Dendritic cell treated with granulocyte-macrophage colony-stimulating factor and Interleukin-4, amounts not matched to agents 40 ng/mL and 50 ng/mL, for 4 days (primary cell): ENCODE measurements around the gene OR5H2.
"Not testable (repeated sequence)": the region's sequence is repeated elsewhere in the genome, so short reads cannot be mapped to it uniquely, and the experiment has no call there.

Experiments
- H3K27ac Mint-ChIP-seq: one replicate; pipeline ENCODE4 v1.8.0; 2022; ENCODE audit warnings: mild to moderate bottlenecking, mixed read lengths
- H3K27me3 Mint-ChIP-seq: one replicate; pipeline ENCODE4 v1.8.0; 2022; ENCODE audit warnings: mild to moderate bottlenecking, mixed read lengths
- H3K36me3 Mint-ChIP-seq: one replicate; pipeline ENCODE4 v1.8.0; 2022; ENCODE audit warnings: low read depth, mixed read lengths
- H3K4me1 Mint-ChIP-seq: one replicate; pipeline ENCODE4 v1.8.0; 2022; ENCODE audit warnings: low read depth, mixed read lengths
- H3K4me3 Mint-ChIP-seq: one replicate; pipeline ENCODE4 v1.8.0; 2022; ENCODE audit warnings: mild to moderate bottlenecking, moderate library complexity, mixed read lengths
- H3K9me3 Mint-ChIP-seq: one replicate; pipeline ENCODE4 v1.8.0; 2022; ENCODE audit warnings: mixed read lengths
- intact Hi-C: fragments of 100-400 bp; cut with micrococcal nuclease; formaldehyde crosslinking; loops from one replicate; pipeline ENCODE4 v1.15.0; 2022

OR5H2 gene

DNA sequence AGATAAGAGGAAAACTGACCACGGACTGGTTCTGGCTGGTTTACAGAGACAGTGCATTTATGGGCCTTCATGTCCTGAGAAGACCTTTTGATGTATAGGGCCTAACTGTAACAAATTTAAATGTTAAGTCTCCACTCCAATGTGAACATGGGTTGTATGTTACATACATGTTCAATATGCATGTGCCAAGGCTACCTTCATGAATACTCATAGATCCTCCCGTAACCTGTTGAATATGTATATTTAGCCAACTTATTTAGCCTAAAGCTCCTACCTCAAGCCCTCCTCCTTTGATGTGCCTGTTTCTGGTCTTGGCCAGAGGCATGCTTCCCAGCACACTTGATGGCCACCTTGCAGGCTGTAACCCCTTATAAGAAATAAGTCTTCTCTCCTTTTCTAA lies at the start of gene OR5H2:
TSS of gene OR5H2 (plus strand) at position 301 of the 400 bp plus-strand sequence. CDS start 398 bp downstream, outside the sequence.
- H3K27ac Mint-ChIP-seq: no peak within 1 kb of the TSS
- no peaks in the 10 kb centered on the region for H3K4me1 Mint-ChIP-seq
- no peaks in the 10 kb centered on the region for H3K36me3 Mint-ChIP-seq
- no peaks in the 10 kb centered on the region for H3K27me3 Mint-ChIP-seq
- intact Hi-C loops: no loop called here
- no peak within 1 kb of the TSS for H3K4me3 Mint-ChIP-seq
- H3K9me3 Mint-ChIP-seq: no peaks in the 10 kb centered on the region

DNA sequence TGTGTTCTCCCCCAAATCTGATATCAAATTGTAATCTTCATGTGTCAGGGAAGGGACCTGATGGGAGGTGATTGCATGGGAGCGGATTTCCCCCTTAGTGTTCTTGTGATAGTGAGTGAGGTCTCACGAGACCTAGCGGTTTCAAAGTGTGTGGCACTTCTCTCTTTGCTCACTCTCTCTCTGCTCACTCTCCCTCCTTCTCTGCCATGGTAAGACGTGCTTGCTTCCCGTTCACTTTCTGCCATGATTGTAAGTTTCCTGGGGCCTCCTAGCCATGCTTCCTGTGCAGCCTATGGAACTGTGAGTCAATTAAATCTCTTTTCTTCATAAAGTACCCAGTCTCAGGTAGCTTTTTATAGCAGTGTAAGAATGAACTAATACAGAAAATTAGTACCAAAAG lies 48.8 kb upstream of the OR5H2 start:
- intact Hi-C loops: no loop called here
- H3K9me3 Mint-ChIP-seq: peaks cover 9% of the 10 kb centered on the region
- H3K27ac Mint-ChIP-seq: no peak overlapping the region
- no peaks in the 10 kb centered on the region for H3K36me3 Mint-ChIP-seq
- peaks cover 5% of the 10 kb centered on the region for H3K4me1 Mint-ChIP-seq
- H3K27me3 Mint-ChIP-seq: no peaks in the 10 kb centered on the region
- H3K4me3 Mint-ChIP-seq: no peak overlapping the region

DNA sequence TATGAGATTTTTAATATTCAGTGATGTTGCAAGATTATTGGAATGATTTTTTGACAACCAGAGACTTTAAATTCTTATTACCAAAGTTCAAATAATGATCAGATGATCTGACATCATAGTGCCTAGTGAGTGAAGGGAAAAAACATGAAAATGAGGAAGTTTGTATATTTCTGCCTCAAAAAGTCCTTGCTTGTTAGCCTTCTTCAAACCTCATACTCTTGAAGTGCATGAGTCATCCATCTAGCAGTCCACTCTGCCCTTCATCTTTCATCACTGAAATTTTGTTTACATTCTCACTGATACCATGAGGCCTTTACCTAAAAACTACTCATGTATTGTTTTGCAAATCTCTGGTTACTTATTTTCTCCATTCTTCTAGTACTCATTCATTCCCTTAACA lies 42.2 kb upstream of the OR5H2 start:
- intact Hi-C loops: no loop called here
- H3K4me3 Mint-ChIP-seq: no peak overlapping the region
- H3K9me3 Mint-ChIP-seq: peaks cover 6% of the 10 kb centered on the region
- H3K4me1 Mint-ChIP-seq: no peaks in the 10 kb centered on the region
- no peak overlapping the region for H3K27ac Mint-ChIP-seq
- no peaks in the 10 kb centered on the region for H3K27me3 Mint-ChIP-seq
- no peaks in the 10 kb centered on the region for H3K36me3 Mint-ChIP-seq

DNA sequence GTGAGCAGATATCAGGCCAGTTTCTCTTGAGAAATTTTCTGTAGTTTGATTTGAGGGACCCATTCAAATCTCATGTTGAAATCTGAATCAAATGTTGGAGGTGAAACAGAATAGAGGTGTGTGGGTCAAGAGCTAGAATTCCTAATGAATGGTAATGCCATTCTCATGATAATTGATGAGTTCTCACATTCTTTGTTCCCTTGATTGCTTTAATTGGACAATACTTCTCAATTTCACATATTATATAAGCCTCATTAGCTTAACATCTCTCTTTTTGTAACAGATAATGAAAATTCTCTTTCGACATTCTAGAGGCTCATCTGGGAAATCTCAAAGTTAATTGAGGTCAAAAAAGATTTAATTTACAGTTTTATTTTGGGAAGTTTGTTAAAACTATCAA lies 40.1 kb upstream of the OR5H2 start:
- Mint-ChIP-seq H3K9me3 (peaks cover 11% of the 10 kb centered on the region), H3K36me3 (no peaks in the 10 kb centered on the region), H3K4me3 (no peak overlapping the region), H3K27ac (no peak overlapping the region), H3K4me1 (no peaks in the 10 kb centered on the region), H3K27me3 (no peaks in the 10 kb centered on the region)
- intact Hi-C loops: no loop called here

DNA sequence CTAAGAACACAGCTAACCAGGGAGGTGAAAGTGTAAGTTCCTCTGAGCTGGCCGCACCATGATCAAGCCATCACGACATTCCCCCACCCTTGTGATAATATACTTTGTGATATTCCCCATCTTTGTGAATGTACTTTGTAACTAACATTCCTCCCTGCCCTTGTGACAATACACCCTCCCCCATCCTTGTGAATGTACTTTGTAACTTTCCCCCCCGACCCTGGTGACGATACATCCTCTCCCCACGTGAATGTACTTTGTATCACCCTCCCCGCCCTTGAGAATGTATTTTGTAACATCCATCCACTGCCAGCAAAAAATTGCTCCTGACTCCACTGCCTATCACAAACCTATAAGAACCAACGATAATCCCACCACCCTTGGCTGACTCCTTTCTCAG lies 38.5 kb upstream of the OR5H2 start:
- no peaks in the 10 kb centered on the region for H3K36me3 Mint-ChIP-seq
- no peaks in the 10 kb centered on the region for H3K4me1 Mint-ChIP-seq
- no peaks in the 10 kb centered on the region for H3K27me3 Mint-ChIP-seq
- no peak overlapping the region for H3K4me3 Mint-ChIP-seq
- H3K27ac Mint-ChIP-seq: no peak overlapping the region
- H3K9me3 Mint-ChIP-seq: peaks cover 11% of the 10 kb centered on the region
- intact Hi-C loops: no loop called here

DNA sequence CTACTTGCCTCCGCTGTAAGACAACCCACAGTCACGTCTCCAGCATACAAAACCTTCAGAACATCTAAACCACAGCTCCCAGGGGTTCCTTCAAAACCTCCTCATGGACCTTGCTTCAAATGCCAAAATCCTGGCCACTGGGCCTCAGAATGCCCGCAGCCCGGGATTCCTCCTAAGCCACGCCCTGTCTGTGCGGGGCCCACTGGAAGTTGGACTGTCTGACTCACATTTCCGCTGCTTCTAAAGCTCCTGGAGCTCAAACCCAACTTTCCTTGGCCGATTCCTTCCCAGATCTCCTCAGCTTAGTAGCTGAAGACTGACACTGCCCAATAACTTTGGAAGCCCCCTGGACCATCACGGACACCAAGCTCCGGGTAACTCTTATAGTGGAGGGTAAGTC lies 36.2 kb upstream of the OR5H2 start:
- no peaks in the 10 kb centered on the region for H3K36me3 Mint-ChIP-seq
- H3K4me1 Mint-ChIP-seq: no peaks in the 10 kb centered on the region
- intact Hi-C loops: no loop called here
- no peak overlapping the region for H3K27ac Mint-ChIP-seq
- no peak overlapping the region for H3K4me3 Mint-ChIP-seq
- peaks cover 11% of the 10 kb centered on the region for H3K9me3 Mint-ChIP-seq
- no peaks in the 10 kb centered on the region for H3K27me3 Mint-ChIP-seq

DNA sequence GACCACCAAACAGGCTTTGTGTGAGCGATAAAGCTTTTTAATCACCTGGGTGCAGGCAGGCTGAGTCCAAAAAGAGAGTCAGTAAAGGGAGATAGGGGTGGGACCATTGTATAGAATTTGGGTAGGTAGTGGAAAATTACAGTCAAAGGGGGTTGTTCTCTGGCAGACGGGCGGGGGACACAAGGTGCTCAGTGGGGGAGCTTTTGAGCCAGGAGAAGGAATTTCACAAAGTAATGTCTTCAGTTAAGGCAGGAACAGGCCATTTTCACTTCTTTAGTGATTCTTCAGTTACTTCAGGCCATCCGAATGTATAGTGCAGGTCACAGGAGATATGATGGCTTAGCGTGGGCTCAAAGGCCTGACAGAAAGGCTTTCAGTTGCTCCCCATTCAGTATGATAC lies 26.3 kb upstream of the OR5H2 start:
- H3K27ac Mint-ChIP-seq, H3K4me3 Mint-ChIP-seq, intact Hi-C loops, H3K27me3 Mint-ChIP-seq, H3K4me1 Mint-ChIP-seq, H3K36me3 Mint-ChIP-seq: not testable (repeated sequence)
- peaks cover 17% of the 10 kb centered on the region for H3K9me3 Mint-ChIP-seq

DNA sequence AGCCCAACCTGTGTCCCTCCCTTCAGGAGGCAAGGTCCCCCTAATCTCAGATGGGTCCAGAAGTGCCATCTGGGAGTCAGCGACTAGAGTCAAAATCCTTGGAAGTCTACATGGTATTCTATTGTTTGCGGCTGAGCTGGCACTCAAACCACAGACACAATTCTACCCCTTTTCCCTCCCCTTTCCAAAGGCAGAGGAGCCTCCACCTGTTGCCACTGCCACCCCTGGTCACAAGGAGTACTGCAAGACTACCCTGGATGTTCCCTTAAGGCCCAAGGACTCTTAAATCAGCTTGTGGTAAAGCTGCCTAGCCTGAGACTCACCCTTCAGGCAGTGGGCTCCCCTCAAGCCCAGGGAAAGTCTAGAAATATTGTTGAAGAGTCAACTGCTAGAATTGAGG lies 22.6 kb upstream of the OR5H2 start:
- H3K27ac Mint-ChIP-seq: no peak overlapping the region
- H3K36me3 Mint-ChIP-seq: no peaks in the 10 kb centered on the region
- peaks cover 9% of the 10 kb centered on the region for H3K9me3 Mint-ChIP-seq
- no peaks in the 10 kb centered on the region for H3K27me3 Mint-ChIP-seq
- no peaks in the 10 kb centered on the region for H3K4me1 Mint-ChIP-seq
- no peak overlapping the region for H3K4me3 Mint-ChIP-seq
- intact Hi-C loops: no loop called here

DNA sequence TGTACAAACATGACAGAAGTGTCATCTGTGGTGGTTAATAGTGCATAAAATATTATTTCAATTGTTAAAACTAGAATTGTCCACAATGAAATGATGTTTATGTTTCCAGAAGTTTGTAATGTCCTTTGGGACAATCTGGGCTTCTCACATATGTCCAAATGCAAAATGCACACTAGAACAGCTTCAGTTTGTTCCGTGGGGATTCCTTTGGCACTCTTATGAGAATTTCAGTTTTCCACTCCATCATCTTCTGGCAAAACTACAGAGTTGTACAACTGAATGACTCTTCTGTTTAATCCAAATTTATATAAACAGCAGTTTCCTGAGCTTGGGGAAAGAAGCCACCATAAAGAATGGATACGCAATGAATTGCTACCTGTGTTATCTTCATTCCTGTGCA lies 20.3 kb upstream of the OR5H2 start:
- H3K36me3 Mint-ChIP-seq: no peaks in the 10 kb centered on the region
- intact Hi-C loops: no loop called here
- no peak overlapping the region for H3K27ac Mint-ChIP-seq
- no peaks in the 10 kb centered on the region for H3K27me3 Mint-ChIP-seq
- H3K4me3 Mint-ChIP-seq: no peak overlapping the region
- no peaks in the 10 kb centered on the region for H3K4me1 Mint-ChIP-seq
- peaks cover 8% of the 10 kb centered on the region for H3K9me3 Mint-ChIP-seq

DNA sequence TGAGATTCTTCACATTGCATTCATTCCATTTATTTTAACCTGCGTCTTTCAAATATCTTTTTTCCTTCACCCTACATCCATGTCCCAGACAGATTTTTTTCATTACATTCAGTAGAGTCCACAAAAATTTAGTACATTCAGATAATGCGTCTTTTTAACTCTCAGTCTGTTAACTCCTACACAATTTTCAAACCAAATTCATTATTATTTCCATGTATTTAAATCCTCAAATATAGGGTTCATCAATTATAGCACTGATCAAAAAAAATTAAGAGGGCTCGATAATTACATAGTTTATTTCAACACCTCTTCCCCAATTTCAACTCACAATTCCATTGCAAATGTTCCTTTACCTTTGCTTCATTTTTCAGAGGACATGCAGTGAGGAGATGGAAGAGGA lies 18.4 kb upstream of the OR5H2 start, which contains the start of gene OR5H6:
TSS of gene OR5H6 (plus strand) at position 301 of the 400 bp plus-strand sequence. CDS start at position 390, 89 bp downstream.
- no peaks in the 10 kb centered on the region for H3K36me3 Mint-ChIP-seq
- no peak within 1 kb of the TSS for H3K4me3 Mint-ChIP-seq
- no peaks in the 10 kb centered on the region for H3K27me3 Mint-ChIP-seq
- intact Hi-C loops: no loop called here
- H3K4me1 Mint-ChIP-seq: no peaks in the 10 kb centered on the region
- H3K9me3 Mint-ChIP-seq: peaks cover 7% of the 10 kb centered on the region
- no peak within 1 kb of the TSS for H3K27ac Mint-ChIP-seq

DNA sequence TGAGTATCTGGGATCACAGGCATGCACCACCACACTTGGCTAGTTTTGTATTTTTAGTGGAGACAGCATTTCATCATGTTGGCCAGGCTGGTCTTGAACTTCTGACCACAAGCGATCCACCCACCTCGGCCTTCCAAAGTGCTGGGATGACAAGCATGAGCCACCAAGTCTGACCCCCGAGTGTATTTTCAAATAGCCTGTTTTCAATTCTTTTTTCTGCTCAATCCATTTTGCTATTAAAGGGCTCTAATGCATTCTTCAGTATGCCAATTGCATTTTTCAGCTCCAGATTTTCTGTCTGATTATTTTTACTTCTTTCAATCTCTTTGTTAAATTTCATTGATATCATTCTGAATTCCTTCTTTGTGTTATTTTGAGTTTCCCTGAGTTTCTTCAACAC lies 12.5 kb upstream of the OR5H2 start:
- no peaks in the 10 kb centered on the region for H3K27me3 Mint-ChIP-seq
- H3K4me3 Mint-ChIP-seq: no peak overlapping the region
- no peaks in the 10 kb centered on the region for H3K4me1 Mint-ChIP-seq
- intact Hi-C loops: no loop called here
- H3K27ac Mint-ChIP-seq: no peak overlapping the region
- peaks cover 26% of the 10 kb centered on the region for H3K9me3 Mint-ChIP-seq
- no peaks in the 10 kb centered on the region for H3K36me3 Mint-ChIP-seq

DNA sequence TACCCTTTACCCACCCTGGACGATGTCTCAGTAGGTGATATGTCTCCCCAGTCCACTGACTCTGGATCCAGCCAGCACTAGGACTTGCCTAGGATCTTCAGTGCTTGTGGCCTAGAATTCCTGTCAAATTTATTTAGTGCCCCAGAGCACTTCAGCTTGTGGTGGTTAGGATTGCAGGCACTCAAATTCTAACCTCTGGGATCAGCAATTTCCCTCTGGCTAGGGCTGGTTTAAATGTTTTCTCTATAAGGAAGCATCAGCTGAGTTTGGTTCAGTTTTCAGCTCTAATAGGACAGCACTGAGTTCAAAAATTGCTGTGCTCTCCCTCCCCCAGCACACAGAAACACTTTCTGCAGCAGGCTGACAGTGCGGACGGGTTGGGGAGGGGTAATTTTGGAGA lies 10.2 kb upstream of the OR5H2 start:
- H3K4me3 Mint-ChIP-seq: no peak overlapping the region
- H3K36me3 Mint-ChIP-seq: no peaks in the 10 kb centered on the region
- intact Hi-C loops: no loop called here
- H3K4me1 Mint-ChIP-seq: no peaks in the 10 kb centered on the region
- H3K9me3 Mint-ChIP-seq: peaks cover 26% of the 10 kb centered on the region
- H3K27ac Mint-ChIP-seq: no peak overlapping the region
- no peaks in the 10 kb centered on the region for H3K27me3 Mint-ChIP-seq

DNA sequence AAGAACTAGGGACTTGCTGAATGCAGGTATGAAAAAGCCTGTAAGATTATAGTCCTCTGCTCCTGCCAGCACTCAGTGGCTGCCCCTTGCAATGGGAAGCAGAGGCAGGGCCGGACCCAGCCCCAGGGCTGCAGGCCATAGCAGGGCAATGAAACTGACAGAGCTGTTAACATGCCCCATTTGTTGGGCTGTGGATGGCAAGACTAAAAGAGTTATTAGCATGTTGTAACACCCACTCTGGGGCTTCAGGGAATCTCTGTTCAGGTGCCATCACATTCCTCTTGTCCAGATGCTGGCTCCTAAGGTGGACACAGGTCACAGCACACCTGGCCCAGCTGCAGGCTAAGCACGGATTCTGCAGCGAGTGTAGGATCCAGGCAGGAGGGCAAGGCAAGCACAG lies 7.4 kb upstream of the OR5H2 start:
- Mint-ChIP-seq H3K4me3 (no peak overlapping the region), H3K27me3 (no peaks in the 10 kb centered on the region), H3K36me3 (no peaks in the 10 kb centered on the region), H3K27ac (no peak overlapping the region), H3K4me1 (no peaks in the 10 kb centered on the region), H3K9me3 (peaks cover 12% of the 10 kb centered on the region)
- intact Hi-C loops: no loop called here

DNA sequence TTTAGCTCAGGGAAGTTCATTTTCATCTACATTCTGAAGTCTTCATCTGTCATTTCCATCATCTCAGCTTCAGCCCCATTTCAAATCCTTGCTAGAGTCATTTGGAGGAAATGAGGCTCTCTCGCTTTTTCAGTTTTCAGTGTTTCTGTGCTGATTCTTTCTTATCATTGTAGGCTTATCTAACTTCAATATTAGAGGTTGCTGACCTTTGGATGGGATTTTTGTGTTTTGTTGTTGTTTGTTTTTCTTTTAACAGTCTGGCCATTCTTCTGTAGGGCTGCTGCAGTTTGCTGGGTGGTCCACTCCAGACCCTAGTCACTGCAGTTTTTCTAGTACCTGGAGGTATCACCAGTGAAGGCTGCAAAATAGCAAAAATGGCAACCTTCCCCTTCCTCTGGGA lies 8.6 kb downstream of the OR5H2 start:
- peaks cover 20% of the 10 kb centered on the region for H3K9me3 Mint-ChIP-seq
- no peak overlapping the region for H3K4me3 Mint-ChIP-seq
- no peak overlapping the region for H3K27ac Mint-ChIP-seq
- intact Hi-C loops: no loop called here
- no peaks in the 10 kb centered on the region for H3K36me3 Mint-ChIP-seq
- H3K27me3 Mint-ChIP-seq: no peaks in the 10 kb centered on the region
- H3K4me1 Mint-ChIP-seq: no peaks in the 10 kb centered on the region

DNA sequence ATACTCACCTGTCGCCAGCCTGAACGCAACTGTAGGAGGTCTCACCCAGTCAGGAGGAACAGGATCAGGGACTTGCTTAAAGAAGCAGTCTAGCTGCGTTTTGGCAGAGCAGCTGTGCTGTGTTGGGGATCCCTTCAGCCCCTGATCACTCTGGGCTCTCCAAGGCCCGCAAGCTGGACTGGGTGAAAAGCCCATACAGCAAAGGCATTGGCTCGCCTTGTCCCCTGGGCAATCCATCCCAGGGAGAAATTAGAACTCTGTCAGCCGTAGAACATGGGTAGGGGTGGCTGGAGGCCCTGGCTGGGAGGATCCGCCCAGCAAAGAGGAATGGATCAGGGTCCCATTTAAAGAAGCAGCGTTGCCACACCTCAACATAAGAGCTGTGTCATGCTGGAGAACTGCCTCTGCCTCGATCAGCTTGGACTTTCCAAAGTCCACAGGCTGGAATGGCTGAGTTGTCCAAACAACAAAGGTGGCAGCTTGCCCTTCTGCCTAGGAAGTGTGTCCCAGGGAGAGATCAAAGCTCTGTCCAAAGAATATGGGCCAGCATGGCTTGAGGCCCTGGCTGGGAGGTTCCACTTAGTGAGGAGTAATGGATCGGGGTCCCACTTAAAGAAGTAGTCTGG lies 9.1 kb downstream of the OR5H2 start:
- no peak overlapping the region for H3K4me3 Mint-ChIP-seq
- intact Hi-C loops: no loop called here
- no peaks in the 10 kb centered on the region for H3K27me3 Mint-ChIP-seq
- H3K9me3 Mint-ChIP-seq: peaks cover 20% of the 10 kb centered on the region
- H3K36me3 Mint-ChIP-seq: no peaks in the 10 kb centered on the region
- no peaks in the 10 kb centered on the region for H3K4me1 Mint-ChIP-seq
- no peak overlapping the region for H3K27ac Mint-ChIP-seq
